Thoracic aorta (tissue), 2 donors: ENCODE results near the gene AGXT2. TPM values are rescaled to one million over a fixed set of nuclear protein-coding genes. Genes with fewer than 3 reads are reported as not detected.

Source experiments
- ATAC-seq: fragments of 150-250 bp; one replicate; pipeline ENCODE4 v1.8.0; 2017; ENCODE audit warnings: low read depth; ENCODE audit not compliant: insufficient number of reproducible peaks, low FRiP score
- DNase-seq: peaks from one replicate; pipeline ENCODE4 v3.0.0-alpha.2; 2020; ENCODE audit warnings: low spot score
- H3K27ac ChIP-seq, 2 donors: fragments of 200-600 bp; sonication (generic); 1 replicate in 1 of 2; 2 replicates in 1 of 2; pipeline ENCODE4 v1.5.1; 2016; ENCODE audit warnings: mild to moderate bottlenecking in 2 of 2, moderate library complexity in 2 of 2
- H3K27me3 ChIP-seq: fragments of 200-600 bp; sonication (generic); replicated peaks from 2 replicates; pipeline ENCODE4 v1.6.0; 2016; ENCODE audit warnings: mild to moderate bottlenecking; ENCODE audit not compliant: insufficient read depth
- H3K36me3 ChIP-seq: fragments of 200-600 bp; sonication (generic); one replicate; pipeline ENCODE4 v1.5.1; 2016
- H3K4me1 ChIP-seq, 2 donors: fragments of 200-600 bp; sonication (generic); 1 replicate in 1 of 2; 2 replicates in 1 of 2; pipeline versions ENCODE4 v1.5.1 to v1.6.0; 2016; ENCODE audit warnings: low read depth in 2 of 2, mild to moderate bottlenecking in 1 of 2; ENCODE audit not compliant: control insufficient read depth in 1 of 2
- H3K4me3 ChIP-seq: fragments of 200-600 bp; sonication (generic); 2 replicates; pipeline ENCODE4 v1.5.1; 2016; ENCODE audit warnings: mild to moderate bottlenecking
- H3K9me3 ChIP-seq: fragments of 200-600 bp; sonication (generic); 2 replicates; pipeline ENCODE4 v1.5.1; 2016
- CTCF ChIP-seq: fragments of 200-600 bp; sonication (generic); IDR thresholded peaks from one replicate; pipeline ENCODE4 v1.5.1; 2019; ENCODE audit warnings: antibody characterized with exemption
- total RNA-seq, 2 donors: library from RNA; depleted of rRNA; stranded (reverse); fragments of >200 nt; gene quantifications; one replicate each; pipeline versions ENCODE4 v1.1.0 to v1.2.3, GENCODE V29; 2016

The AGXT2 gene
- total RNA-seq, 2 donors from 2014 or later, result not detected

- Histone ChIP-seq H3K27me3 (no peaks in the 10 kb centered on the region), H3K4me3 (no peak overlapping the region), H3K36me3 (no peaks in the 10 kb centered on the region), H3K9me3 (no peaks in the 10 kb centered on the region), H3K4me1 (no peaks in the 10 kb centered on the region), H3K27ac (no peak overlapping the region)
- ATAC-seq (no peak), DNase-seq (no peak)
- no peak for TF ChIP-seq CTCF
Observed at GRCh38 chr5:35010676-35011075, 37.1 kb downstream of the AGXT2 start.

GRCh38 chr5:35009657-35010056 lies 38.1 kb downstream of the AGXT2 start:
- DNase-seq (no peak), ATAC-seq (no peak)
- TF ChIP-seq CTCF, result no peak

GRCh38 chr5:35009019-35009418 lies 38.7 kb downstream of the AGXT2 start:
- H3K9me3 ChIP-seq, result no peaks in the 10 kb centered on the region
- H3K36me3 ChIP-seq, result no peaks in the 10 kb centered on the region
- TF ChIP-seq CTCF, result no peak
- no peak overlapping the region for H3K27ac ChIP-seq
- H3K27me3 ChIP-seq, result no peaks in the 10 kb centered on the region
- no peaks in the 10 kb centered on the region for H3K4me1 ChIP-seq
- H3K4me3 ChIP-seq, result no peak overlapping the region
- no peak for DNase-seq
- no peak for ATAC-seq

More at GRCh38 chr5:35009657-35010056, 38.1 kb downstream of the AGXT2 start:
- no peaks in the 10 kb centered on the region for H3K27me3 ChIP-seq
- no peak overlapping the region for H3K27ac ChIP-seq
- H3K4me1 ChIP-seq, result no peaks in the 10 kb centered on the region
- no peaks in the 10 kb centered on the region for H3K36me3 ChIP-seq
- H3K4me3 ChIP-seq, result no peak overlapping the region
- no peaks in the 10 kb centered on the region for H3K9me3 ChIP-seq

GRCh38 chr5:35004771-35005170 lies 43.0 kb downstream of the AGXT2 start:
- no peak for ATAC-seq
- Histone ChIP-seq H3K36me3 (no peaks in the 10 kb centered on the region), H3K27me3 (no peaks in the 10 kb centered on the region), H3K27ac (no peak overlapping the region), H3K4me3 (no peak overlapping the region), H3K9me3 (no peaks in the 10 kb centered on the region), H3K4me1 (no peaks in the 10 kb centered on the region)
- DNase-seq, result no peak
- no peak for TF ChIP-seq CTCF

GRCh38 chr5:35004200-35004599 lies 43.5 kb downstream of the AGXT2 start:
- no peak for ATAC-seq
- Histone ChIP-seq H3K36me3 (no peaks in the 10 kb centered on the region), H3K27ac (no peak overlapping the region), H3K9me3 (no peaks in the 10 kb centered on the region), H3K4me1 (no peaks in the 10 kb centered on the region), H3K4me3 (no peak overlapping the region), H3K27me3 (no peaks in the 10 kb centered on the region)
- no peak for DNase-seq
- TF ChIP-seq CTCF, result no peak
